ENCODE measurements around the gene RP2.

- no peak for TF ChIP-seq CTCF (IDR thresholded peaks at IDR 0.05; ENCODE audit: low read depth, low read length, missing input control)
- no peak for TF ChIP-seq YY1 (IDR thresholded peaks at IDR 0.05)
Observed at GRCh38 chrX:46884799-46885198, 48.0 kb downstream of the RP2 start.
